Muscle of arm (tissue), 12 donors: ENCODE results near the gene DNM3. TPM values are rescaled to one million over a fixed set of nuclear protein-coding genes. Genes with fewer than 3 reads are reported as not detected.

Experiments used
- DNase-seq: peaks from one replicate; pipeline ENCODE4 v3.0.0-alpha.2; 2013
- polyA plus RNA-seq, 12 donors: library from polyadenylated mRNA; unstranded; fragments of 120-200 nt; gene quantifications; one replicate each; pipeline ENCODE4 v1.2.1, GENCODE V29; 2013; ENCODE audit not compliant: insufficient read length in 12 of 12

The DNM3 gene
- polyA plus RNA-seq, 12 donors, result 2.6 to 6.3 (median 4.2) TPM; not detected in 1

DNA sequence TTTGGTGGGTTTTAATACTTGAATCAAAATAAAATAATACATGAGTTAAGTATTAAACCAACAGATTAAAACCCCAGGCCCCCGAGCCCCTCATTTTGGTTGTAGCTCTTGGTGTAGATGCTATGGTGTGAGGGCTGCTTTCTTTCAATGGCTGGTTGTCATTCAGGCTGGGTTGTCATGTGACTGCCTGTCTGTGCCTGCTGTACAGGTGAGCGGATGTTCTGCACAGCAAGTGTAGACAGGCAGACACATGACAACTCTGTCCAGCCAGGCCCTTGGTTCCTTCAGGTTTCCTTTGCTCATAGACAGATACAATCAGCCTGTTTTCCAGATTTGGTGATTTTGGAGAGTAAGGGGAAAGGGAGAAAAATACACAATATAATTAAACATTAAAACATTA lies 297.3 kb downstream of the DNM3 start:
- DNase-seq, result no peak

DNA sequence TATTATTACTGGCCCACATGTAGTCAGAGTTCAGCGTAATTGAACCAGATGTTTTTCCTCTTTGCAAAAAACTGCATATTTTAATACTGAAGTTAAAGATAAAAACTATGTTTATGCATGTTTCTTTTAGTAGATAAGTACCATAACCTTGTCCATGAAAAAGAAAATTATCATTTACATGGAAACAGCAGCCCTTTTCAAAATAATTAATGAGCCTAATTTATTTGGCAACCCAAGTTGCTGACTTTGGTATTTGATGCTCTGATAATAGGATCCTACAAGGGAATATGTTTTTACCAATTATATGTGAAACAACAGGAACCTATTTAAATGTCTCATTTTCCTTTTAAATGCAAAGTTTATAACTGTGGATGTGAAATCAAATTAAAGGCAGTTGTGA lies 297.9 kb downstream of the DNM3 start:
- DNase-seq, result peak; percentile 39

DNA sequence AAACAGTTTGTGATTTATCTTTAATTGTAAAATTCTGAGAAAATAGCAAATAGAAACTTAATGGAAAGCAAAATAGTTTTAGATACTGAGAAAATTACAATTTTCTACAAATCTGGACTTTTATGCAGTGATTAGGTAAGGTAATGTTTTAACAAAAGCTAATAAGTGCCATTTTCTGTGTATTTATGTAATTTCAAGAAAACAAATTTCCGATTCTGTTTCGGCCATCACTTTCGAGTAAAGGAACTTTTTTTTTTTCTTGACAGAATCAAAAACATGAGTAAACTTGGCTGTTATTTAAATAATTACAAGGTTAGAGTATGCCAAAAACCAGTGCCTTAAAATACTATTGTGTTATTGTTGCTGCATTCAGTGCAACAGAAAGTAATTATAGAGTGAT lies 298.8 kb downstream of the DNM3 start:
- DNase-seq, result no peak

DNA sequence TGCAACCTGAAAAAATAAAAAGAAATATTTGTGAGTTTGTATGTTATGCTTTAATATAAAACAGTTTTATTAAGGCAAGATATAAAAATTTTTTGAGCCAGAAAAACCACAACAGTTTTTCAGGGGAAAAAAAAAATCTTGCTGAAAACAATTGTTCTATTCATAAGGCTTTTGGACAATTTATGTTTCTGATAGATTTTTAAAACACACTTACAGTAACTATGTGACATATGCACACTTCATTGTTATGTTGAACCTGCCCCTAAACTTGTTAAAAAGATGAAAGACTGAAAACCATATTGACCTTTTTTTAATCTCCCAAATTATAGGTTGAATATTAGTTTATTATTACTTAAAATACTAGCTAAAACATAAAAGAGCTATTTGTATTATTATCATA lies 299.3 kb downstream of the DNM3 start:
- no peak for DNase-seq

DNA sequence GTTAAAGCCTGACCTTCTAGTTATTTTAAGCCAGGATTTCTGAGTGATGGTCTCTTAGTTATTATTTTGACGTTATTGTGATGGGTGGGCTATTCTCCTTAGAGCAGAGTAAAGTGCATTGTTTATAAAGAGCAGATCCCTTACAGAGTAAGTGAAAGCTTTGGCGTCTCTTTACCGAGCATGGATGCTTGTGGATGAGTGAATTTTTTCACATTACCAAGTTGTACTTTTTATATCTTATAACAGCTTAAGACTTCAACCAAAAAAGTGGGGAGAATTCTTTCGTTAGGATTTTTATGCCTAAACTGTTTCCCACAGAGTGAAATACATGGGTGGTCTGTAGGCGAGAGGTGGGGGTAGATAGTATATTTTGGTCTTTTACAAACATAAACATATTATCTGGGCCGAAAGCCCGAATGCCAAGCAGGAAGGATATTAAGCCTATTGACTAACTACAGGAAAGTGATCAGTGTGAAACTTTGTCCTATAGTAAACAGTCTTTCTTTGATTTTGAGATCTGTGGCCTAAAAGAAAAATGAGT lies 300.1 kb downstream of the DNM3 start:
- peak; percentile 55 for DNase-seq

DNA sequence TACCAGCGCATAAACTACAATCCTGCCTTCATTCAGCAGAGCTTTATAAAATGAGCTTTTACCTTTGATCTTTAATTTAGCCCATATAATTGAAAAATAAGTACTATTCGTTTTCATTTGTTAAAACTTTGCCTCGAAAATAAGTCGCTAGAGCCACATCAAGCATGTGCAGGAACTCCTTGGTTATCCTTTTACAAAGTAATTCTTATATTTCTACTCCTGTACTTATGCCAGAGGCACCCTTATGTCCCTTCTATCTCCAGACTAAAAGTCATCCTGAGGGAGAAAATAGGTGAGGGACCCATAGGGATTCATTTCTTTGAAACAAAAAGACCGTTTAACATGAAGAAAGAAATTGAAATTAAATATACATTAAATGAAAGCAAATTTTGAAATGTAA lies 301.0 kb downstream of the DNM3 start:
- peak; percentile 51 for DNase-seq

DNA sequence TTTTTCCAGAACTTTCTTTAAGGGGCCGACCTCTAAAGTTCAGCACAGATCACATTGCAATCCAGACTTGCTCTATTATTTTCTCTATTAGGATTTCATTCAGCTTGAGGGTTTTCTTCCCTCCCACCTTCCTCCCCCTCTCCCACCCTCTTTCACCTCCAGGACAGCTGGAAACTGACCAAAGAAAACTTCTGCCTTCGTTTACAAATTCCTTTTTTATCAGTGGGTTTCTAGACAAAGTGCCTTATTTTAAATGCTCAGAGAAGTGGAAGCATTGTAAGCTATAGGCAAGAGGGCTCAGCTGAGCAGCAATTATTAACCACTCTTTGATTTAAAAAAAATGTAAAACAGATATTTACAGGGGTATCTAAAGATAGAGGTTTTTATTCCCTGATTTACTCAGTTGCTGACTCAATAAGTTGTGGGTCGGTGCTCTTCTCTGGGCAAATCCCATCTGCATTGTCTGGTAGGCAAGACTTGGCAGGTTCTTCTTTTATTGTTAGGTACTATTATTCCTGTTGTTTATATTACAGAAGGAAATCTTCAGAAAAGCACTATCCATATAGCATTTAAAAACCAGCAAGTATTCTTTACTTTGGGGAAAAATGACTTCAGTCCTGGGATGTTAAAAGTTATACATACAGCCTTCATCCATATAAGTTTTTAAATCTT lies 302.2 kb downstream of the DNM3 start:
- peak; percentile 76 for DNase-seq

DNA sequence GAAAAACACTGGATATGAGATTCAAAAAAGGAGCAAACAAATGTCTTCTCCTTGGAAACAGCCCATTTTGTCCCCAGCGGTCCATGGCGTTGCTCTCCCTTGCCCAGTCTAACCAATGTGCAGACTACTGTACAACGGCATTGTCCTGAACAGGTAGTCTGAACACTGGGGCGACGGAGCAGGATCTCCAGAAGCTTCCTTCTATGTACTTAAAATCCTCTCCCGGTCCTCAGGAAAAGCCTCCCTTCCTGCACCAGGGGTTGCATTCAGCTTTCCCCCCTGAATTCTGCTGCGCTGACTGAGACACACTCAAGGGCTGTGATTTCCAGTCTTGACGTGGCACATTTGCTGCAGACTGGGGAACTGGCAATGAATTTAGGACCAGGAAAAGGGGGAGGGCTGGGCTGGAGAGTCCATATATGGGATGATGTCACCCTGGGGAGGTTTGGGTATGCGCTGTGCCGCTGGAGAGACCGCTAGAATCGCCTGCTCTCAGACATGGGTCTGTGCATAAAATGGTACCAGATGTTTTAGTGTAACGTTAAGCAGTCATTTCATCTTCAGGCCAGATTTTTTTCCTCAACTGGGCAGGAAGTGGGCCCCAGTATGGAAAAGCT lies 303.3 kb downstream of the DNM3 start:
- peak; percentile 98 for DNase-seq

DNA sequence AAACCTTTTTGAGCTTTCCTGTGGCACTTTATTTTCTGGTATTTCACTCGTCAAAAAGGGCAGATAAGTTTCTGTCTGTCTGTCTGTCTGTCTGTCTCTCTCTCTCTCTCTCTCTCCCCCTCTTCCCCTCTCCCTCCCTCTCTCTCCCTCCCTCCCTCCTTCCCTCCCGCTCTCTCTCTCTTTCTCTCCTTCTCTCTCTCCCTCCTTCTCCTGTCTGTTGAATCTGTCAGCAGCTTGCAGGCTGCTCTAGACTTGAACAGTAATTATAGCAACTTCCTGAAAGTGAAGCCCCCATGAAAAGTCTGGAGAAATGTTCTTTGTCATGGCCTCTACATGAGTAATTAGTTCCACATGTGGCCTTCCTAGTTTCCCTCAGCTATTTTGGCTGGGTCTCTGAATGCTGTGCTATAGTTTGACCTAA lies 303.9 kb downstream of the DNM3 start:
- DNase-seq, result peak; percentile 88

DNA sequence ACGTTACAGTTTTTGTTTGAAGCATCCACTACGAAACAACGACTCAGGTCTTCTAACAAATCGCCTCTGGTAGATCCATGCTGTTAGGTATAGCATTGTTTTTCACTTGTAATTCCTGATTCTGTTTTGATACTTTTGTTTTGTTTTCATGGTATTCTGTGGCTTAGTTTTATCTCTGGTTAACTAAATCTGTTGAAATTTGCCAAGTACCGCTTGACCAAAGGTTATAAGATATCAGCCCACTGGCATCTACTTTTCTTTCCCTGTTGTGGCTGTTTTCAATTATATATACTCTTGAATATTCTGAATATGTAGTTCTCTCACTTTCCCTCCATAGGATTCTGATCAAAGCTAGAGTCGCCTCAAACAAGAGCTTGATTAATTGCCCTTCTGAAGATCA lies 304.4 kb downstream of the DNM3 start:
- DNase-seq, result no peak

DNA sequence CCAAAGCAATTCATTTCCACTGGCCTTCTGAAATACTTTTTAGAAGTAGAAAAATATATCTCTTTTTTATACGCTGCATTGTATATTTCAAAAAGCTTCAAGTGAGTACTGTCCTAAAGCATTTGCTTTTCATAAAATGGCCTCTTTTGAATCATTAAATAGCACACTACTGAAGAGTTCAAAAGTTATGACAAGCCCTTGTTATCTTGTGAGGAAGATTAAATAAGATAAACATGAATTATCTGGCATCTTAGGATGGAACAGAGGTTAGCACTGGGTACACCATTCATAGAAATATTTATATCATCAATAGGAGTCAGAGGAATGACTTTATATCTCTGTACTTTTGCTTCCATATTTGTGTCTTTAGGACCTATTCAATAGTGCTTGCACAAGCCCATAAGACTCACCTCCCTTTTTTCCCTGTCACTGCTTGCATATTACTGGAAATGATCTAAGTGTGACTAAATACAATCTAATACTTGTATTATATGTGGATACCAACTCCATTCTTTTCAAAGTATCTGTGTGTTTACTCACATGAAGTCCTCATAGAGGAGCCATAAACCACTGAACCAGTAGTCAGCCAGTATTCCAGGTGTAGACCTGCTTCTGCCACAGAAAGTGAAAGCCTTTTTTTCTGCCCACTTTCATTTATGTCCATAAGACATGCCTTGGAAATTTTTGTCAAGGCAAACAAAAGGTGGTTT lies 305.0 kb downstream of the DNM3 start:
- DNase-seq, result no peak

DNA sequence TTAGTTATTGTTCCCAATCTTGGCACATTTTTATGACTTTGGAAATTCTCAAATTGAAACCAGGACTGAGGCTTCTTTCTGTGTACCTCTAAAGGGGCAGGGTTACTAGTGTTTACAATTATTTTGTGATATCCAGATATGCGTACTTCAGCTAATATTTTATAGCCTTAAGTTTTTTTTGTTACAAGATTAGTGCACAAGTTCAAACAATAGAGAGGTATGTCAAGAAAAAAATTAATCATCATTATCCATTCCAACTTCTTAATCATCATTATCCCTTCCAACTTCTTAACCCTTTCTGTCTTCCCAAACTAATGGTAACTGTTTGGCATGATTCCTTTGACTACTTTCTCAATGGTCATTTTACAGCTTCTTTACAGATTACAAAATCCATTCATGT lies 306.2 kb downstream of the DNM3 start:
- no peak for DNase-seq

DNA sequence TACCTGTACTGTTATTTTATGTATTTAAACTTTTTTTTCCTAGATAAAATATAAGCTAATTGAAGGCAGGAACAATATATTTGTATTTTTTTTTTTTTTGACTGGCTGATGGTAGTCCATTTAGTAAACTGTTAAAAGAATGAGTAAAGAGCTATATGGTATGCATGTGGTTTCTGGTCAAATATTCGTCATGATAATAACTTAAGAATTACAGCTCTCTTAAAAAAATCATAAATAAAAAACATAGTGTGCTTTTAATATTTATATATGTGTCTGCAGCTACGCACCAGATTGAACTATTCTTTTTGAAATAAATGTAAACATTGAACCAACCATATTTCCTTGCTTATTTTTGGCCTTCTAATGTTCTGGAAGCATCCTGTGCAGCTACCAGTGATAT lies 306.9 kb downstream of the DNM3 start:
- DNase-seq, result no peak

DNA sequence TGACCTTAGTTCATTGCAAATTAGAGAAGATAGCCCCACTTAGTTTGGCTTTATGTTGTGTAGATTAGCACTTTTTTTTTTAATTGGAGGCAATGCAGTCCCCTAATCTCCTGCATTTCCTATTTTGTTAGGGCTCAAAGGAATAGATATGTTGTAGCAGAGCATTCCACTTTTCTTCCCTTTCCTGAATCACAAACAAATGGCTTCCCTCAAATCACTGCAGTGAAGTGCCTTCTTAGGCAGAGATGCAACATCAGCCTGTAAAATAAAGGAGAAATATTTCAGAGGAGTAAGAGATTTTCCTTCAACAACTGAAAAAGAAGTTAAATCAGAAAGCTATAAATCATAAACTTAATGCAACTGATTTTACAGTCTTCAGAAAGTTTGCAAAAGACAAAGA lies 307.4 kb downstream of the DNM3 start:
- DNase-seq, result no peak

DNA sequence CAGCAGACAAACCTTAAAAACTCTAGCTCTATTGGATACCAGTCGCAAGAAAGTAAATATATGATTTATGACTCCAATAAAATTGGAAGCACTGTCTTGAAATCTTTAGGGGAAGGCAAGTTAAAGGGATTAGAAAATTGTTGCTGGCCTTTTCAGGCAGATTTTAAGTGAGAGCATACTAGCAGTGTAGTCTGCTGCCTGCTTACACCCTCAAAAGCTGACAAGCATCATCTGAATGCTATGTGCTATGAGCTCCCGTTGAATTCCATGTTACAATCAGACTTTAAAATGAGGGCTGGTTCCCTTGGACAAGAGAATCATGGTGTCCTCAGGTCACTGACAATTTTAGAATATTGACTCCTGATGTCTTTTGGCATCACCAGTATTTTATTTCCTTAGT lies 308.0 kb downstream of the DNM3 start:
- DNase-seq, result peak; percentile 36

DNA sequence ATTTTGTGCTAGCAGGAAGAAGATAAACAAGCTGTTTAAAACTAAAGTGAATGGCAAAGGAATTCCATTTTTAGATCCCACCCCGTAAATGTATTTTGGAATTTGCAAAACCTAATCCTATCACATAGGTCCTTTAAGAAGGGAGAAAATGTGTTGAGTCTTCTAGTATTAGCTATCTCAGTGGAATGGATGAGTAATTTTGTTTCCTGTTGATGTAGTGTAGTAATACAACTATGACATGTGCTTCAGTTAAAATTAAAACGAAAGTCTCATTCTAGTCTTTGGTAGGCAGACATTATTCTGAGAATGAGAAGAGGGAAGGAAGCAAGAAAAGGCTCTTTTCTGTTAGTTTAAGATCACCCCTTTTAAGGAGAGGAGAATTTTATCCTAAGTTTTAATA lies 313.3 kb downstream of the DNM3 start:
- DNase-seq, result peak; percentile 52

DNA sequence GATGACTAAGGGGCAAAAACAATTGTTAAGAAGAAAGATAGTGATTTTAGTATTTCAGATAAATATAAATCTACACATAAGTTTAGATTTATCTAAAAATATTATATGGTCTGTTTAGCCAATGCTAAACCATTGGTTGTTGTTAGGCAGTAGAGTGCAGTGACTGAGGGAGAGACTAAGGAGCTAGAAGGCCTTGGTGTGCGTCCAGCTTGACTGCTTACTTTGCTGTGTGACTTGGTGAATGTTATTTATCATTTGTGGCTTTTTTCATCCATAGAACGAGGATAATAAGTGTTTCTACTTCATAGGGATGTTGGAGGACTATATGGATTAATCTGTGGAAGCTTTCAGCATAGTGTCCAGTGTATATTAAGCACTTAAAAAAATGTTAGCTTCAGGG lies 314.5 kb downstream of the DNM3 start:
- no peak for DNase-seq

DNA sequence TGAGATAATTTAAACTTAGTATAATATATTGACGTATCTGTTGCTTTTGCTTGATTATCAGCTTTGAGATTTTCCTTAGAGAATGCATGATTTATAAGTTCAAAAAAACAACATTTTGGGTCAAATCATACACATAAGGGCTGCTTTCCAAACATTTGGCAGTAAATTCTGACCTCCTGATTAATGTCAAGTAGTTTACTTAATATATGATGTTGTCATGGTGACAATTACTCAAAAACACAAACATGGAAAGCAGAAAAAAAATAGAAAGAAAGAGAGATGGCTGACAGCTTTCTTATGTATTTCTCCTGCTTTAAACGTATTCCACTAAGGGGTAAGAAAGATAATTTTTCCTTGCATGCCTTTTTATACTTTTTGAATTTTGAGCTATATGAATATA lies 320.9 kb downstream of the DNM3 start:
- DNase-seq, result peak; percentile 72

DNA sequence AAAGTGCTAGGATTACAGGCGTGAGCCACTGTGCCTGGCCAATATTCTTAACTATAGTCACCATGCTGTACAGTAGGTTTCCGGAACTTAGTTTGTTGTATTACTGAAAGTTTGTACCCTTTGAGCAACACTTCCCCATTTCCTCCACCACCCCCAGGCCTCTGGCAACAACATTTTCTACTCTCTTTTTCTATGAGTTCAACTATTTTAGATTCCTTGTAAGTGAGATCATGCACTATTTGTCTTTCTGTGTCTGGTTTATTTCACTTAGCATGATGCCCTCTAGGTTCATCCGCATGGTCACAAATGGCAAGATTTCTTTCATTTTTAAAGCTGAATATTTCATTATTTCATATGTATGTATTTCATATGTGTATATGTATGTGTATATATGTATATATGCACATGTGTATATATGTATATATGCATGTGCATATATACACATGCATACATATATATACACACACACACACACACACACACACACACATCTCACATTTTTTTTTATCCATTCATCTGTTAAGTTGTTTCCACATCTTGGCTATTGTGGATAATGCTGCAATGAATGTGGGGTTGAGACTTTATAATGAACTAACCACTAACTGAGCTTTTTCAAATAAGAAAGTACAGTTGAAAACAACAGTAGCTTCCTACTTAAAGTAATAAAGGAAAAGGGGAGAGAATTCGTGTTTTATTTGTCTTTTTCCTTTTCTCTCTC lies 322.4 kb downstream of the DNM3 start:
- DNase-seq, result no peak

DNA sequence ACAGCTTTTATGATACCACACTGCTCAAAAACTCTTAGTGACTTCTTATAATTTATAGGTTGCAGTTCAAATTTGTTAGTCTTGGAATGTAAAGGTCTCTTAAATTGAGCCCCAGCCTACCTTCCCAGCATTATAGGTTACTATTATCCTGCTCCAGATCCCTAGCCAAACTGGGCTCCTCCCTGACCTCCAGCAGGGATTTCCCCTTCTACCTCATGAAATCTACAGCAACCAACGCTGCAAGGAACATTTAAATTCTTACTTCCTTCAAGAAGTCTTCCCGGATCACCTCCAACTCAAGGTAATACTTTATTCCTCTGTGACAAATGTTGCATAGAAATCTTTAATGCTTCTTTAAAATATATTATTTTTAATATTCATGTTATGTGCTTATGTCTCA lies 324.1 kb downstream of the DNM3 start:
- no peak for DNase-seq

DNA sequence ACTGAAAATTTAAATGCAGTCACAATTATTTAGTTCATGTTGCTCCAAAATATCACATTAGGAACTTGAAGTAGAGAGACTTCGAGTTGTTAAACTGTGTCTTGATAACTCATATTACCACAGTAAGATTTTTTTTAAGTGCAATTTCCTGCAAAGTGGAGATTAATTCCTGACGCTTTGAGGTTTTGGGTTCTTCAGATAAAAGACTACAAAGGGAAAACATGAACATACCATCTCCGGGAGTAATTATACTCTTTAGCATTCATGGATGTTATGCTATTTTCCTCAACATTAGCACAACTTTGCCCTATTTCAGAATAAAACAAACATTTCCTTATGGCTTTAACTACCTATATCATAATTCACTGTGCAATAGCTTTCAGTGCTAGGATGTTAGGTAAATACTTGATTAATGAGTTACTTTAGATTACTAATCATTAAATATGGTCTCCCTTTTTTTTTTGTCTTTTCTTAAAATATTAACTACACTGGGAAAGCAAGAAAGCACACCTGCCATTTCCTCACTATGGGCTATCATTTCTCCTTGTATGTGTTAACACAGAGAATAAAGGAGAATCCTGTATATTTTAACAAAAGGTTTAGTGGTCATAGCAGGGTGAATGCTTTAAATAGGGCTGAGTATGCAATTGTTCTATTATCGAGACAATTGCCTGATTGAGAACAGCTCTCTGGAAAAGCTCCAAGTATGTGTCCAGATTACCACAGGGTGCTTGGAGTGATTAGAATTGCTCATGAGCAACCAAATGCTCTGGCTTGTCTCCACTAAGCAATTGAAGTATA lies 326.7 kb downstream of the DNM3 start:
- no peak for DNase-seq

DNA sequence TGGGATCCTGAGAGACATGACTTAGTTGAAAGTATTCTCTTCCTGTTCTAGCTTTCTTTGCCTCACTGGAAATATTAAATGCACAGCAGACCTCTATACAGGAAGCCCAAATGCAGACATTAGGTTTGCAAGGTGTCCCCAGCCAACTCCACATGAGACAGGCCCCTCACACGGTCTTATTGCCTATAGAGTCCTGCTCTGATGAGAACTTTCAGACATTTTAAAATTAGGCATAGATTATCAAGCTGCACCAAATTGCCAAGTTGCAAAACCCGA lies 327.2 kb downstream of the DNM3 start:
- DNase-seq, result no peak
